ENCODE data around the gene MRPL20. TPM values are rescaled to one million over a fixed set of nuclear protein-coding genes. Genes with fewer than 3 reads are reported as not detected.

Gene MRPL20
- total and polyA plus RNA-seq, 9 of the 15 experiments (the other 6 are each of a cell fraction or from before 2014, with no cell fraction given), result 180 to 671 (median 229) TPM

- peak; percentile 41; the same call in 1 of the 2 replicates for TF ChIP-seq ETV1 (tag; conservative IDR thresholded peaks at IDR 0.05; ENCODE audit: low read depth)
- TF ChIP-seq CBX2 (IDR thresholded peaks at IDR 0.05; ENCODE audit: insufficient read depth, low read length, poor library complexity, severe bottlenecking), result no peak
- TF ChIP-seq TFAP4 (CRISPR knock-in tag; IDR thresholded peaks at IDR 0.05; ENCODE audit: borderline replicate concordance), result no peak
- no peak for TF ChIP-seq ZBTB5 (IDR thresholded peaks at IDR 0.05)
- 0 out of 4 replicates have a peak, but pooled peaks of 1 of the 2 experiments have one; percentile 69 for TF ChIP-seq UBTF (IDR thresholded peaks at IDR 0.05; ENCODE audit: borderline replicate concordance in 1 of 2, low read depth in 2 of 2, low read length in 2 of 2)
- TF ChIP-seq SAFB (IDR thresholded peaks at IDR 0.05; ENCODE audit: borderline replicate concordance, low read depth, low read length), result no peak
- no peak for TF ChIP-seq PURB (CRISPR knock-in tag; IDR thresholded peaks at IDR 0.05; ENCODE audit: low read depth)
- peak; percentile 59 for TF ChIP-seq GABPA (tag; conservative IDR thresholded peaks at IDR 0.05; ENCODE audit: low read depth)
- peak; percentile 90 for TF ChIP-seq CXXC5 (CRISPR knock-in tag; IDR thresholded peaks at IDR 0.05)
- no peak for TF ChIP-seq NCOA1 (IDR thresholded peaks at IDR 0.05; ENCODE audit: low read depth)
- no peak for TF ChIP-seq KLF1 (tag; IDR thresholded peaks at IDR 0.05)
- no peak for TF ChIP-seq NUFIP1 (IDR thresholded peaks at IDR 0.05; ENCODE audit: partially characterized antibody)
- no peak for TF ChIP-seq NFIX (CRISPR knock-in tag; IDR thresholded peaks at IDR 0.05; ENCODE audit: low read depth)
- no peak for TF ChIP-seq KLF6 (CRISPR knock-in tag; IDR thresholded peaks at IDR 0.05; ENCODE audit: borderline replicate concordance)
- TF ChIP-seq C11orf30 (IDR thresholded peaks at IDR 0.05; ENCODE audit: low read depth), result no peak
- TF ChIP-seq ELF1 (tag; IDR thresholded peaks at IDR 0.05), result peak; percentile 58
- TF ChIP-seq SUPT5H (IDR thresholded peaks at IDR 0.05), result no peak
- TF ChIP-seq KLF13 (tag; IDR thresholded peaks at IDR 0.05; ENCODE audit: borderline replicate concordance, low read depth), result no peak
- TF ChIP-seq MLLT1 (IDR thresholded peaks at IDR 0.05), result no peak
- TF ChIP-seq ZNF263 (CRISPR knock-in tag; IDR thresholded peaks at IDR 0.05; ENCODE audit: borderline replicate concordance), result no peak
- TF ChIP-seq MXD1 (CRISPR knock-in tag; IDR thresholded peaks at IDR 0.05; ENCODE audit: borderline replicate concordance, poor library complexity, severe bottlenecking), result no peak
- no peak for TF ChIP-seq ZNF445 (CRISPR knock-in tag; IDR thresholded peaks at IDR 0.05; ENCODE audit: low read depth)
- TF ChIP-seq NCOA6 (IDR thresholded peaks at IDR 0.05), result no peak
Measured at GRCh38 chr1:1390675-1391074, 16.4 kb downstream of the MRPL20 start (continued).
